Activated CD4-positive, alpha-beta T cell treated with anti-CD3 and anti-CD28 coated beads for 1 hour (primary cell): Measurements from ENCODE around the gene FLRT1.
A peak's percentile ranks its signal among the peaks of the same experiment; 100 is the strongest.

Experiments used
- DNase-seq: peaks from one replicate; pipeline ENCODE4 v3.0.0-alpha.2; 2020

FLRT1 gene

GRCh38 chr11:64035576-64035975 lies at the start of gene FLRT1:
Gene FLRT1 (plus strand): TSS chr11:64035931. CDS start chr11:64116268, 80,337 bp downstream.
- DNase-seq = no peak

- DNase-seq = peak; percentile 79
Observed at GRCh38 chr11:63986156-63986931, 49.4 kb upstream of the FLRT1 start, which contains the start of gene OTUB1. Gene OTUB1 (plus strand): TSS chr11:63986438. CDS start chr11:63986457, 19 bp downstream.

GRCh38 chr11:63986932-63987513 lies 48.7 kb upstream of the FLRT1 start:
- no peak for DNase-seq

GRCh38 chr11:63991558-63991957 lies 44.2 kb upstream of the FLRT1 start:
- no peak for DNase-seq

GRCh38 chr11:63993100-63993499 lies 42.6 kb upstream of the FLRT1 start:
- no peak for DNase-seq

GRCh38 chr11:63993993-63994392 lies 41.7 kb upstream of the FLRT1 start:
- DNase-seq = no peak

- no peak for DNase-seq
Observed at GRCh38 chr11:63996512-63996911, 39.2 kb upstream of the FLRT1 start.

GRCh38 chr11:63997104-63997700 lies 38.5 kb upstream of the FLRT1 start:
- DNase-seq = no peak

GRCh38 chr11:63997801-63998337 lies 37.9 kb upstream of the FLRT1 start:
- DNase-seq = no peak

- DNase-seq = no peak
Observed at GRCh38 chr11:63998558-63999348, 37.0 kb upstream of the FLRT1 start.

- DNase-seq = peak; percentile 44
Observed at GRCh38 chr11:63999349-64000025, 36.2 kb upstream of the FLRT1 start.

GRCh38 chr11:64000026-64000739 lies 35.5 kb upstream of the FLRT1 start:
- DNase-seq = peak; percentile 60

- DNase-seq = no peak
Observed at GRCh38 chr11:64000740-64001483, 34.8 kb upstream of the FLRT1 start.

- DNase-seq = no peak
Observed at GRCh38 chr11:64001484-64002420, 34.0 kb upstream of the FLRT1 start.

GRCh38 chr11:64003807-64004589 lies 31.7 kb upstream of the FLRT1 start:
- DNase-seq = no peak

GRCh38 chr11:64004590-64004984 lies 31.1 kb upstream of the FLRT1 start:
- no peak for DNase-seq

GRCh38 chr11:64005691-64006090 lies 30.0 kb upstream of the FLRT1 start:
- no peak for DNase-seq

- no peak for DNase-seq
Observed at GRCh38 chr11:64006398-64006797, 29.3 kb upstream of the FLRT1 start.

GRCh38 chr11:64007160-64007628 lies 28.5 kb upstream of the FLRT1 start:
- no peak for DNase-seq
